GM18951 (cell line): ENCODE results near the gene HERPUD2.
"Not testable (repeated sequence)": the region's sequence is repeated elsewhere in the genome, so short reads cannot be mapped to it uniquely, and the experiment has no call there.

Source experiments
- POLR2A ChIP-seq: IDR thresholded peaks from 4 replicates; pipeline ENCODE4 v1.6.1; 2011; ENCODE audit warnings: mild to moderate bottlenecking; ENCODE audit not compliant: insufficient read length, insufficient read depth; ENCODE audit errors: extremely low read depth
- in situ Hi-C: fragments of 300-500 bp; cut with MboI; formaldehyde crosslinking; loops from one replicate; pipeline ENCODE4 v1.12.0; 2022; ENCODE audit warnings: low sequenced_read_pairs, mixed read lengths, inconsistent platforms; ENCODE audit not compliant: unreplicated experiment

Gene HERPUD2

GRCh38 chr7:35702541-35702940, 7.6 kb upstream of the HERPUD2 start:
- in situ Hi-C loops: no loop called here
- no peak for TF ChIP-seq POLR2A

- in situ Hi-C loops: no loop called here
- no peak for TF ChIP-seq POLR2A
These were observed 6.5 kb upstream of the HERPUD2 start for GRCh38 chr7:35701287-35701900.

GRCh38 chr7:35700865-35701264, 5.9 kb upstream of the HERPUD2 start:
- TF ChIP-seq POLR2A: no peak
- in situ Hi-C loops: no loop called here

- TF ChIP-seq POLR2A: no peak
- in situ Hi-C loops: no loop called here
These were observed 5.4 kb upstream of the HERPUD2 start for GRCh38 chr7:35700333-35700732.

- no peak for TF ChIP-seq POLR2A
- in situ Hi-C loops: no loop called here
These were observed 4.9 kb upstream of the HERPUD2 start for GRCh38 chr7:35699796-35700305.

GRCh38 chr7:35698382-35698781, 3.4 kb upstream of the HERPUD2 start:
- in situ Hi-C loops: not testable (repeated sequence)

- TF ChIP-seq POLR2A: no peak
These were observed 2.7 kb upstream of the HERPUD2 start for GRCh38 chr7:35697414-35698175.

GRCh38 chr7:35695987-35696386, 1.1 kb upstream of the HERPUD2 start:
- in situ Hi-C loops: no loop called here
- no peak for TF ChIP-seq POLR2A

More at GRCh38 chr7:35697414-35698175, 2.7 kb upstream of the HERPUD2 start:
- in situ Hi-C loops: no loop called here

GRCh38 chr7:35695473-35695850, 527 bp upstream of the HERPUD2 start:
- no peak for TF ChIP-seq POLR2A
- in situ Hi-C loops: no loop called here

GRCh38 chr7:35694161-35694783, 663 bp downstream of the HERPUD2 start:
- in situ Hi-C loops: no loop called here
- no peak for TF ChIP-seq POLR2A

- in situ Hi-C loops: no loop called here
These were observed 3.1 kb downstream of the HERPUD2 start for GRCh38 chr7:35691827-35692307.

GRCh38 chr7:35691366-35691765, 3.6 kb downstream of the HERPUD2 start:
- no peak for TF ChIP-seq POLR2A
- in situ Hi-C loops: no loop called here

More at GRCh38 chr7:35691827-35692307, 3.1 kb downstream of the HERPUD2 start:
- no peak for TF ChIP-seq POLR2A

- in situ Hi-C loops: not testable (repeated sequence)
These were observed 4.3 kb downstream of the HERPUD2 start for GRCh38 chr7:35690614-35691013.

GRCh38 chr7:35685781-35686180, 9.2 kb downstream of the HERPUD2 start:
- TF ChIP-seq POLR2A: no peak
- in situ Hi-C loops: no loop called here
